Spleen (tissue), 11 donors: Measurements from ENCODE around the gene NOXA1. TPM values are rescaled to one million over a fixed set of nuclear protein-coding genes. Genes with fewer than 3 reads are reported as not detected.

Experiments used
- DNase-seq: peaks from one replicate; pipeline ENCODE4 v3.0.0-alpha.2; 2020
- H3K27ac ChIP-seq, 8 donors: fragments of 200-600 bp; sonication (generic) in 7 of 8; 1 replicate in 4 of 8; 2 replicates in 4 of 8; pipeline versions ENCODE4 v1.5.0 to v1.8.0; 2016 to 2021; ENCODE audit warnings: inconsistent platforms in 4 of 8, mild to moderate bottlenecking in 4 of 8, moderate library complexity in 1 of 8
- H3K27me3 ChIP-seq, 7 donors: fragments of 200-600 bp; sonication (generic) in 6 of 7; replicated peaks in 1 of 7; 1 replicate in 4 of 7; 2 replicates in 3 of 7; pipeline versions ENCODE4 v1.5.0 to v1.8.0; 2016 to 2021; ENCODE audit warnings: inconsistent platforms in 3 of 7, mild to moderate bottlenecking in 1 of 7
- H3K36me3 ChIP-seq, 6 donors: fragments of 200-600 bp; sonication (generic) in 5 of 6; 1 replicate in 4 of 6; 2 replicates in 2 of 6; pipeline versions ENCODE4 v1.5.0 to v1.8.0; 2016 to 2021; ENCODE audit warnings: inconsistent platforms in 2 of 6
- H3K4me1 ChIP-seq, 6 donors: fragments of 200-600 bp; sonication (generic) in 5 of 6; 1 replicate in 3 of 6; 2 replicates in 3 of 6; pipeline versions ENCODE4 v1.5.0 to v1.8.0; 2016 to 2021; ENCODE audit warnings: inconsistent platforms in 3 of 6
- H3K4me3 ChIP-seq, 8 donors: fragments of 200-600 bp; sonication (generic) in 7 of 8; 1 replicate in 4 of 8; 2 replicates in 4 of 8; pipeline versions ENCODE4 v1.5.0 to v1.8.0; 2016 to 2021; ENCODE audit warnings: inconsistent platforms in 4 of 8, mild to moderate bottlenecking in 4 of 8, moderate library complexity in 2 of 8
- H3K9me3 ChIP-seq, 8 donors: fragments of 200-600 bp; sonication (generic) in 7 of 8; 1 replicate in 4 of 8; 2 replicates in 4 of 8; pipeline versions ENCODE4 v1.5.0 to v1.8.0; 2016 to 2021; ENCODE audit warnings: inconsistent platforms in 4 of 8
- POLR2A ChIP-seq, 3 donors: fragments of 450-650 bp; IDR thresholded peaks; one replicate each; pipeline ENCODE4 v1.5.1; 2017; ENCODE audit warnings: antibody characterized with exemption in 3 of 3, mild to moderate bottlenecking in 1 of 3
- POLR2AphosphoS5 ChIP-seq, 3 donors: sonication (generic); formaldehyde crosslinking; IDR thresholded peaks; one replicate each; pipeline ENCODE4 v1.5.1; 2017; ENCODE audit warnings: antibody characterized with exemption in 3 of 3
- WGBS, 5 donors: extraction: QIAGEN DNeasy Blood & Tissue Kit in 3 of 5; methylation state at CpG; one replicate each; pipeline versions ENCODE4 v1.1.5 to v1.1.7; 2013 to 2018; 5-methylcytosine and 5-hydroxymethylcytosine counted together
- intact Hi-C: fragments of 100-400 bp; cut with DNase I; formaldehyde crosslinking; loops from one replicate; pipeline ENCODE4 v1.15.0; 2023; ENCODE audit warnings: low total_unique reads
- polyA plus RNA-seq, 3 donors: library from polyadenylated mRNA; stranded (reverse); fragments of 200-250 nt; gene quantifications; one replicate each; pipeline ENCODE4 v1.2.1, GENCODE V29; 2013
- total RNA-seq, 7 donors: library from RNA; depleted of rRNA in 3 of 7; stranded (reverse); fragments of >200 nt in 3 of 7; fragmentation: NEBNext Ultra II Directional in 4 of 7; extraction: Animal tissue kit (Norgen Biotek cat#: 25700) in 4 of 7; gene quantifications; one replicate each; pipeline versions ENCODE4 v1.1.0 to v1.2.1, GENCODE V29; 2016 to 2021
- TF ChIP-seq, protein P1 (sequence below), 11 experiments: fragments of 200-600 bp in 7 of 11; fragments of 450-650 bp in 4 of 11; sonication (generic) in 4 of 11; IDR thresholded peaks in 8 of 11; conservative IDR thresholded peaks in 3 of 11; 1 replicate in 7 of 11; 2 replicates in 4 of 11; pipeline versions ENCODE4 v1.4.0 to v1.8.0; 2016 to 2021; ENCODE audit warnings: antibody characterized with exemption in 11 of 11, inconsistent platforms in 4 of 11, mild to moderate bottlenecking in 1 of 11
- donor health status: healthy with polysubstance abuse.
- donor health status: DM: no; HTN: no; CAD: no; lungs with moderate emphysema.
- donor health status: DM: no; HTN: no; CAD: no.
- donor health status: Bipolar disorder and iron deficiency.
- donor health status: healthy.
- donor health status: DM: no; HTN: no; CAD: no.
- donor health status: DM: yes; HTN: yes; CAD: no.

NOXA1 gene
- total and polyA plus RNA-seq, 10 donors: 1.9 to 15.0 (median 5.9) TPM

DNA sequence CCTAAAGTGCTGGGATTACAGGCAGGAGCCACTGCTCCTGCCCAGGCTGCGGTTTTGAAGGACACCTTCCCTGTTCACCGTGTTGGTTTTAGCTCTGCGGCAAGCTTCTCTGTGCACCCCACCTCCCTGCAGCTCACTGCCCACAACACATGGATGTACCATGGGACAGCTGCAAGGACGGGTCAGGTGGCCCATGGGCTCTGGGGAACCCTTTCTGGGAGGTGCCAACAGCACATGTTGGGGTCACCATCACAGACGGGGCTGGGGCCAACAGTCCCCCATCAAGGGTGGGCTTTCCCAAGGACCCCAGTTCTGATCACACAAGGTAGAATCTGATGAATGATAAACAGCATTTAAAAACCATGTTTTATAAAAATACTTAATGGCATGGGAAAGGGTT lies 7.7 kb upstream of the NOXA1 start:
- H3K9me3 ChIP-seq: no peaks in the 10 kb centered on the region
- no peak overlapping the region for H3K4me3 ChIP-seq
- H3K36me3 ChIP-seq: peaks cover 0 to 24% (median 0%) of the 10 kb centered on the region in 6 donors
- H3K27ac ChIP-seq: no peak overlapping the region
- peak; percentile 49 for DNase-seq
- peaks cover 0 to 25% (median 0%) of the 10 kb centered on the region in 7 donors for H3K27me3 ChIP-seq
- intact Hi-C loops: no loop called here
- TF ChIP-seq, protein P1, sequence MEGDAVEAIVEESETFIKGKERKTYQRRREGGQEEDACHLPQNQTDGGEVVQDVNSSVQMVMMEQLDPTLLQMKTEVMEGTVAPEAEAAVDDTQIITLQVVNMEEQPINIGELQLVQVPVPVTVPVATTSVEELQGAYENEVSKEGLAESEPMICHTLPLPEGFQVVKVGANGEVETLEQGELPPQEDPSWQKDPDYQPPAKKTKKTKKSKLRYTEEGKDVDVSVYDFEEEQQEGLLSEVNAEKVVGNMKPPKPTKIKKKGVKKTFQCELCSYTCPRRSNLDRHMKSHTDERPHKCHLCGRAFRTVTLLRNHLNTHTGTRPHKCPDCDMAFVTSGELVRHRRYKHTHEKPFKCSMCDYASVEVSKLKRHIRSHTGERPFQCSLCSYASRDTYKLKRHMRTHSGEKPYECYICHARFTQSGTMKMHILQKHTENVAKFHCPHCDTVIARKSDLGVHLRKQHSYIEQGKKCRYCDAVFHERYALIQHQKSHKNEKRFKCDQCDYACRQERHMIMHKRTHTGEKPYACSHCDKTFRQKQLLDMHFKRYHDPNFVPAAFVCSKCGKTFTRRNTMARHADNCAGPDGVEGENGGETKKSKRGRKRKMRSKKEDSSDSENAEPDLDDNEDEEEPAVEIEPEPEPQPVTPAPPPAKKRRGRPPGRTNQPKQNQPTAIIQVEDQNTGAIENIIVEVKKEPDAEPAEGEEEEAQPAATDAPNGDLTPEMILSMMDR (IDR thresholded peaks at IDR 0.05 in 8 of 11, conservative IDR thresholded peaks at IDR 0.05 in 3 of 11): no peak
- TF ChIP-seq POLR2A (IDR thresholded peaks at IDR 0.05) (no peak), POLR2AphosphoS5 (IDR thresholded peaks at IDR 0.05) (no peak)
- 86 to 96% (median 92%) methylated on average over 5 of the region's 5 CpGs for WGBS, 5 donors
- H3K4me1 ChIP-seq: peaks cover 14 to 78% (median 32%) of the 10 kb centered on the region in 6 donors

DNA sequence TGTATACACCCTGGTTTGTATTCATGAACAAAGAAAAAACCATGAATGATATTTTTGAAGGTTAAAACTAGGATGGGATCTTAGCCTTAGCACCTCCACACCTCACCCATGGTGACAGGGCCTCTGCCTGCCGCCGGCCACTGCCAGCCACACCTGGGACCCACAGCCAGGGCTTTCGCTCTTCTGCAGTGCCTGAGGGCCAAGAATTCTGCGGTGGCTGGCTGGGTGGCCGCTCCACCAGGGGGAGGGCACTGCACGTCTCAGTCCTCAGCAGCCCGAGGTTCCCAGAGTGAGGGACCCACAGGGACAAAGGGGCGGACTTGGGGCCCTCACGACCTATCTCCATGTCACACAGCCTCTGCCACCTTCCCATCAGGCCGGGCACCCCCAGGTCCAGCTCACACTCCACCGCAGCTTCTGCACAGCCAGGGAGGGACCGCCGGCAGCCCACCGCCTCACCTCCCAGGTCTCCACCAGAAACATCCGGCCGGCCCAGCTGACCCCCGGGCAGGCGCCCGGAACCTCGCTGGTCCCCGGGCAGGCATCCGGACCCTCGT lies 7.1 kb upstream of the NOXA1 start:
- no peak overlapping the region for H3K4me3 ChIP-seq
- intact Hi-C loops: no loop called here
- H3K9me3 ChIP-seq: no peaks in the 10 kb centered on the region
- 90 to 97% (median 96%) methylated on average over 16 to 23 of the region's 23 CpGs for WGBS, 5 donors
- H3K4me1 ChIP-seq: peaks cover 13 to 78% (median 29%) of the 10 kb centered on the region in 6 donors
- TF ChIP-seq, protein P1 (IDR thresholded peaks at IDR 0.05 in 8 of 11, conservative IDR thresholded peaks at IDR 0.05 in 3 of 11): no peak
- TF ChIP-seq POLR2A (IDR thresholded peaks at IDR 0.05): no peak
- no peak for TF ChIP-seq POLR2AphosphoS5 (IDR thresholded peaks at IDR 0.05)
- no peak for DNase-seq
- H3K27ac ChIP-seq: no peak overlapping the region
- peaks cover 0 to 24% (median 0%) of the 10 kb centered on the region in 6 donors for H3K36me3 ChIP-seq
- H3K27me3 ChIP-seq: peaks cover 0 to 19% (median 0%) of the 10 kb centered on the region in 7 donors

DNA sequence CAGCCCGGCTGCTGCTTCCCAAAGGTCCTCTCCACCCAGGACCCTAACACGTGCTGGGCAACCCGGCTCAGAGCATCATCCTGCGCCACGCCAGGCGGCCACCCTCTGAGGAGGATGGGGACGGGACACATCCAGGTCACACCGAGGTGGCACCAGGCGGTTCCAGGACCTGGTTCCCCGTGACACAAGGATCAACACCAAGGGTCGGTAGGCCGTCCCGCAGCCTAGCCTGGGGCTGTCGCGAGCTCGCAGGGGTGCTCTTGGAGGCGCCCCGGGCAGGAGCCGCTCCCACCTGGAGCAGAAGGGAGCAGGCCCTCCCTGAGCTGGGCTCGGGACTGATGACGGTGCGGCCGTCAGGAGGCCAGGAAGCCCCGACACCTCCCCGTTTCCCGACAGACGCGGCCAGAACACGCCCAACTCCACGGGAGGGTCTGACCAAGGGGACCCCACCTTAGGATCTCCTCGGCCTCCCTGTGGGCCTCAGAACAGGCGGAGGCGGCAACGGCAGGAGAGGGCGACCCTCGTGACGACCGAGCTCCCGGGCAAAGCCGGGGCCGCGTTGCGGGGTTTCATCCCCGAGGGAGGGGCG lies 6.5 kb upstream of the NOXA1 start:
- TF ChIP-seq POLR2AphosphoS5 (IDR thresholded peaks at IDR 0.05): no peak
- TF ChIP-seq, protein P1 (IDR thresholded peaks at IDR 0.05 in 8 of 11, conservative IDR thresholded peaks at IDR 0.05 in 3 of 11): no peak
- TF ChIP-seq POLR2A (IDR thresholded peaks at IDR 0.05): no peak
- intact Hi-C loops: no loop called here
- Histone ChIP-seq H3K27ac (peak overlapping the region in 6 of 8 donors; percentile 8 to 63 (median 15)), H3K4me1 (peaks cover 14 to 78% (median 30%) of the 10 kb centered on the region in 6 donors), H3K27me3 (peaks cover 0 to 15% (median 0%) of the 10 kb centered on the region in 7 donors), H3K9me3 (no peaks in the 10 kb centered on the region), H3K36me3 (peaks cover 0 to 24% (median 0%) of the 10 kb centered on the region in 6 donors), H3K4me3 (peak overlapping the region in 5 of 8 donors; percentile 32 to 54 (median 40))
- DNase-seq: peak; percentile 75
- 68 to 94% (median 89%) methylated on average over 22 to 45 of the region's 45 CpGs for WGBS, 5 donors
